Fibroblast of the aortic adventitia (primary cell): ENCODE data around the gene APOL4. TPM values are rescaled to one million over a fixed set of nuclear protein-coding genes. Genes with fewer than 3 reads are reported as not detected.
A peak's percentile ranks its signal among the peaks of the same experiment; 100 is the strongest.
"Not testable (repeated sequence)": the region's sequence is repeated elsewhere in the genome, so short reads cannot be mapped to it uniquely, and the experiment has no call there.

ENCODE experiments used
- DNase-seq: peaks from one replicate; pipeline ENCODE4 v3.0.0-alpha.2; 2010; ENCODE audit warnings: low read depth
- H3K4me3 ChIP-seq: 2 replicates; pipeline ENCODE4 v1.5.1; 2011; ENCODE audit warnings: low read depth, mild to moderate bottlenecking, control low read depth, low read length, moderate library complexity
- total RNA-seq: library from RNA; depleted of rRNA; stranded (reverse); fragments of >200 nt; gene quantifications from 2 replicates; pipeline ENCODE4 v1.2.3, GENCODE V29; 2012; ENCODE audit warnings: low replicate concordance
- TF ChIP-seq, protein P1 (sequence below): IDR thresholded peaks from 2 replicates; pipeline ENCODE4 v1.5.1; 2011; ENCODE audit warnings: mild to moderate bottlenecking, low read length, control low read depth, inconsistent platforms; ENCODE audit not compliant: insufficient read depth

Gene APOL4
- total RNA-seq, 1 donor = 2.0 TPM

DNA sequence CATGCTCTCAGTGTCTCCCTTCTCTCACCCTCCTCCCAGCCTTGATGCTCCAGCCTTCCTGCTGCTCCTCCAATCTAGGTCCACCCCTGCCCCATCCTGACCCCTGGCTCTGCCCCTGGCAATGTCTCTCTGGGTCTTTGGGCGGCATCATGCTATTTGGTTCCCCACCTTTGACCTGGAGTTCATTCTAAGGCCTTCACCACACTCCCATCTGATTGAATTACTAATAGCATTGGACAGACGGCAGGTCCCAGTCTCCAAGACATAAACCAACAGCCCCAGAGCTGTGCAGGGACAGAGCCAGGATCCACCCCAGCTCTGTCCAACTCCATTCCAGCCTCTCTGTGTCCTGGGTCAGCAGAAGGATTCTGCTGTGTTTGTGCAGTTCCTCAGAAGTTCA lies 7.2 kb downstream of the APOL4 start:
- no peak overlapping the region for H3K4me3 ChIP-seq
- DNase-seq = no peak
- TF ChIP-seq, protein P1, sequence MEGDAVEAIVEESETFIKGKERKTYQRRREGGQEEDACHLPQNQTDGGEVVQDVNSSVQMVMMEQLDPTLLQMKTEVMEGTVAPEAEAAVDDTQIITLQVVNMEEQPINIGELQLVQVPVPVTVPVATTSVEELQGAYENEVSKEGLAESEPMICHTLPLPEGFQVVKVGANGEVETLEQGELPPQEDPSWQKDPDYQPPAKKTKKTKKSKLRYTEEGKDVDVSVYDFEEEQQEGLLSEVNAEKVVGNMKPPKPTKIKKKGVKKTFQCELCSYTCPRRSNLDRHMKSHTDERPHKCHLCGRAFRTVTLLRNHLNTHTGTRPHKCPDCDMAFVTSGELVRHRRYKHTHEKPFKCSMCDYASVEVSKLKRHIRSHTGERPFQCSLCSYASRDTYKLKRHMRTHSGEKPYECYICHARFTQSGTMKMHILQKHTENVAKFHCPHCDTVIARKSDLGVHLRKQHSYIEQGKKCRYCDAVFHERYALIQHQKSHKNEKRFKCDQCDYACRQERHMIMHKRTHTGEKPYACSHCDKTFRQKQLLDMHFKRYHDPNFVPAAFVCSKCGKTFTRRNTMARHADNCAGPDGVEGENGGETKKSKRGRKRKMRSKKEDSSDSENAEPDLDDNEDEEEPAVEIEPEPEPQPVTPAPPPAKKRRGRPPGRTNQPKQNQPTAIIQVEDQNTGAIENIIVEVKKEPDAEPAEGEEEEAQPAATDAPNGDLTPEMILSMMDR = no peak

DNA sequence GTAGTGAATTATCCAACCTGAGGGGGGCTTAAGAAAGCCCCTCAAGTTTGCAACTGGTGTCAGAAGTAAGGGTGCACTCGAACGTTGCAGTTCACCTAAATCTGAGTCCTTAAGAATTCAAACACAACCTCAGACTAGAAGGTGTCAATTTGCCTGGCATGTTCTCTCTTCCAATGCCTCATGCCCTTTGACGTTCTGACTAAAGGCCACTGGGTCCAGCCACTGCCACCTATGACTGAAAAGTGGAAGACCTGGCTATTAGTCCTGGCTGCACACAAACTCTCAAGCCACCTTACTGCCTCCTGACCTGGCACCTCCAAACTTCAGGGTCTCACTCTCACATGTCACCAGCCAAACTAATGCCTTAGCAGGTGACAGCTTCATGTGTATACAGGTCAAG lies 8.0 kb downstream of the APOL4 start:
- no peak for DNase-seq
- TF ChIP-seq, protein P1 = no peak
- no peak overlapping the region for H3K4me3 ChIP-seq

DNA sequence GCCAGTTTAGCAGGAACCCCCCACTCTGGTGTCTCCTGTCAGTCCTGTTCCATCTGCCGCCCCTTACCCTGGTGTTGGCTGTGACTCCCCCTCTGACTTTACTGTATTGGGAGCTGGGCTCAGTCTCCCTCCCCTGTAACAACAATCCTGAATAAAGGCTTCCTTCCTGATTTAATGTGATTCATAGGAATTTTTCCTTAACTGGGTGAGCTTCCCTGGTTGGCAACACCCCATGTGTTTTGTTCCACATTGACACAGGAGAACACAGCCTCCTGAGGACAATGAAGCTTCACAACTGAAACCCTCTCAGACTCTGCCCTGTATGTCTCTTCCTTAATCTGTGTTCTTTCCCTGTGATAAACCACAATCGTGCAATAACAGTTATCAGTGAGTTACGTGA lies 8.4 kb downstream of the APOL4 start:
- TF ChIP-seq, protein P1 = no peak
- no peak overlapping the region for H3K4me3 ChIP-seq
- DNase-seq = no peak

DNA sequence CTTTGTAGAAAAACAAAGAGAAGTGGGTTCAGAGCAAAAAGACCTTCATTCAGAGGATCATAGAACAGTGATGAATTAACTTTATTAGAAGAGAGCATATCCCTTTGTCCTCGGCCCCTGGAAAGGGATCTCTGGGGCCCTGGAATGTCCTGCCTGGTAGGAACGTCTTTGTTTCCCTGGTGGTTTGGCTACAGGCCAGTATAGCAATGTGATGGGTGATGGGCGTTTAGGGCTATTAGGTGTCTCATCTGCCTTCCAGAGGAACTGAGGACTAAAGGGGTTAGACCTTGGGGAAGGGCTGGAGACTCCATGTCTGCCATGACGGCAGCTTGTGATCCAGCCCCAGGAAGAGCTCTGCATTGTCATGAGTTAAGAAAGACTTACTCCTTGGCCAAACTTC lies 9.1 kb downstream of the APOL4 start:
- TF ChIP-seq, protein P1 = no peak
- no peak for DNase-seq

DNA sequence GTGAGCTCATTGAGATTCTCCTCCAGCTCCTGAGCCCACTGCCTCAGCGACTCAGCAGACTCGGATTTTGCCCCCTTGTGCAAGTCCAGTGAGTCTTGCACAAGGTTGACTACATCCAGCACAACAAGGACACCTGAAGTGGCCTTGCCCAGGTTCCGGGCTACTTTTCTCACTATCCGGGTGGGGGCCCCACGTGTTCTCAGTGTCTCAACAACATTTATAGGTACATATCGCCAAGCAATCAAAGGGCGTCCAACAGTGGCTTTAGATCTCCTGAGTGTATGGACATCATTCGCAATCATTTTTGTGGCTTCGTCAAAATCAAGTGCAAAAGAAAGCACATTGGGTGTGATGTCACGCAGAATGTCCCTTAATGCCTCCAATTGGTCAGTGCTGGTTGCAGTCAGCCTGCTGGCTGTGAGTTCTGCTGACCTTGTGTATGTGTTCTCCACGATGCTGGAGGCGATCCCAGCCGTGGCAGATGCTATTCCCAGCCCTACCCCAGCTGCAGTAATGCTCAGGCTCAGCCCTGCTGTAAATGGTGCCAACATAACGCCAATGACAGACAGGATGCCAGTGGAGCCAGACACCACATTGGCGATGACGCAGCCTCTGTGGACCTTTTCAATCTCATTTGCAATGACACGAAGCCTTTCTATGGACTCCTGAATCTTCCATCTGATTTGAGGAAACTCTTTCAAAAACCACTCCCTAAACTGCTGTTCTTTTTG lies 10.3 kb downstream of the APOL4 start:
- TF ChIP-seq, protein P1 = no peak
- H3K4me3 ChIP-seq = no peak overlapping the region
- peak; percentile 63 for DNase-seq

More for the DNA sequence above, 9.1 kb downstream of the APOL4 start:
- H3K4me3 ChIP-seq = no peak overlapping the region

DNA sequence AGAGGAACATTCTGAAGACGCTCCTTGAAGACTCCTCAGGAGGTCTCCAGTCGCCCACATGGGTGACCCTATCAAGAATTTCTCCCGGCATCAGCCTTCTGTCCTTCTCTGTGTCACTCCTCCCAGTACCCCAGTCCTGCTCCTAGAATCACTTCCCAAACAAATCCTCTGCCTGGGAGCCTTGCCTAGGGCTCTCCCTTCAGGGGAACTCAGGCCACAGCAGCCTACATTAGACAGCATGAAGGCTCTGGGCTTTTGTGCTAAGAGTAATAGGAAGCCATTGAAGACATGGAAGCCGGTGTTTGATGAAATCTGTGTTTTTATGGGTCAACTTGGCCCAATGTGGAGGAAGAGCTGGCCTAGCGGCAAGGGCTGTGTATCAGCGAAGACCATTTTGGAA lies 13.7 kb downstream of the APOL4 start:
- H3K4me3 ChIP-seq = not testable (repeated sequence)

DNA sequence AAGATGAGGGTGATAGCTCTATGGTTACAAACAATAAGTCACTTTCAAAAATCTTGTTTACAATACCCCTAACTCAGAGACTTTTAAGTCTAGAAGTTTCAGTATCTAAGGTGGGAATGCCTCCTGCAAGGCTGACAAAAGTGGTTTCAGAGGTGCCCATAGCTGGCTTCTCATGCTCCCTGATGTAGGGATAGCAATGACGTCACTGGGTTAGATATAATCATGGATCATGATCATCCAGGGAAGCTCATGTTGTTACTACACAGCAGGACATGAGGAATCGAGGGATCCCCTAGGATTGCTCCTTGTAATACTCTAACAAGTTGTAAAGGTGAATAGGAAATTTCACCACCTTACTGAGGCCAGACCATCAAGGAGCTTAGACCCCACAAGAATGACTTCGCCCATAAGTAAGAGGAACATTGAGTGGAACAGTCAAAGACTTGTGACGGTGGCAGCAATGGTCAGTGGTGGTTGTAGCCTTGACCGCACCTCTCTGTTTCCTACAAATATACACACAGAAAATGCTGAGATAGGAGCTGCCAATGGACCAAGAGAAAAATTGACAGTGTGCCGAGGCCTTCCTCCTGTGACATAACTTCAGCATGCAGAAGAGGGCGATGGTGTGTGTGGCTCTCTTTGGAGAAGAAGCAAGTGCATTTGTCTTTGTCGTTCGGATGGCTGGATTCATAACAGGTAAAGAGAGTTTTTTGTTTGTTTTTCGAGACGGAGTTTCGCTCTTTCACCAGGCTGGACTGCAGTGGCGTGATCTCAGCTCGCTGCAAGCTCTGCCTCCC lies 15.6 kb downstream of the APOL4 start:
- no peak overlapping the region for H3K4me3 ChIP-seq
- TF ChIP-seq, protein P1 = no peak
- no peak for DNase-seq

More for the DNA sequence above, 13.7 kb downstream of the APOL4 start:
- not testable (repeated sequence) for DNase-seq
